OCI-LY3 (cell line): ENCODE measurements around the gene PAM.

Source experiments
- H2AFZ ChIP-seq: fragments of 200-600, 300-600 bp; shearing (Covaris generic); 2 replicates; pipeline ENCODE4 v1.6.0; 2014; ENCODE audit warnings: antibody characterized with exemption, low read depth, low read length
- H3K27ac ChIP-seq: fragments of 200-600, 300-600 bp; sonication (generic); 2 replicates; pipeline ENCODE4 v1.5.1; 2014; ENCODE audit warnings: mild to moderate bottlenecking, low read length, moderate library complexity, mixed read lengths
- H3K27me3 ChIP-seq: fragments of 200-600, 300-600 bp; sonication (generic); 2 replicates; pipeline ENCODE4 v1.6.1; 2014; ENCODE audit warnings: low read depth, low read length, mixed read lengths
- H3K36me3 ChIP-seq: fragments of 200-600, 300-600 bp; sonication (generic); replicated peaks from 2 replicates; pipeline ENCODE3; 2014; ENCODE audit warnings: low read depth, low read length, mixed read lengths
- H3K4me1 ChIP-seq: fragments of 300-600, 200-600 bp; sonication (generic); 2 replicates; pipeline ENCODE4 v1.6.1; 2014; ENCODE audit warnings: low read length, mixed read lengths
- H3K4me2 ChIP-seq: fragments of 200-600, 300-600 bp; sonication (generic); 2 replicates; pipeline ENCODE4 v1.6.1; 2014; ENCODE audit warnings: low read length, mixed read lengths
- H3K4me3 ChIP-seq: fragments of 300-600, 200-600 bp; sonication (generic); 2 replicates; pipeline ENCODE4 v1.5.1; 2014; ENCODE audit warnings: antibody characterized with exemption, mild to moderate bottlenecking, low read length, moderate library complexity
- H3K79me2 ChIP-seq: fragments of 300-600, 200-600 bp; shearing (Covaris generic); 2 replicates; pipeline ENCODE4 v1.6.1; 2014; ENCODE audit warnings: mild to moderate bottlenecking, low read length, mixed read lengths
- H3K9ac ChIP-seq: fragments of 300-600, 200-600 bp; shearing (Covaris generic); 2 replicates; pipeline ENCODE4 v1.6.0; 2014; ENCODE audit warnings: mild to moderate bottlenecking, low read length, moderate library complexity
- H3K9me3 ChIP-seq: fragments of 200-600, 300-600 bp; shearing (Covaris generic); 2 replicates; pipeline ENCODE4 v1.6.1; 2014; ENCODE audit warnings: low read length, mixed read lengths; ENCODE audit not compliant: insufficient read depth
- H4K20me1 ChIP-seq: fragments of 200-600, 300-600 bp; sonication (generic); 2 replicates; pipeline ENCODE4 v1.6.1; 2016; ENCODE audit warnings: low read length, mixed read lengths; ENCODE audit not compliant: insufficient read depth
- CTCF ChIP-seq: fragments of 200-600, 300-600 bp; sonication (generic); IDR thresholded peaks from 2 replicates; pipeline ENCODE4 v1.5.1; 2014; ENCODE audit warnings: antibody characterized with exemption, low read length, low read depth
- EZH2phosphoT487 ChIP-seq: fragments of 200-600 bp; shearing (Covaris generic); IDR thresholded peaks from 2 replicates; pipeline ENCODE4 v1.6.1; 2018; ENCODE audit warnings: antibody characterized with exemption, mixed run types, low read depth

The PAM gene

DNA sequence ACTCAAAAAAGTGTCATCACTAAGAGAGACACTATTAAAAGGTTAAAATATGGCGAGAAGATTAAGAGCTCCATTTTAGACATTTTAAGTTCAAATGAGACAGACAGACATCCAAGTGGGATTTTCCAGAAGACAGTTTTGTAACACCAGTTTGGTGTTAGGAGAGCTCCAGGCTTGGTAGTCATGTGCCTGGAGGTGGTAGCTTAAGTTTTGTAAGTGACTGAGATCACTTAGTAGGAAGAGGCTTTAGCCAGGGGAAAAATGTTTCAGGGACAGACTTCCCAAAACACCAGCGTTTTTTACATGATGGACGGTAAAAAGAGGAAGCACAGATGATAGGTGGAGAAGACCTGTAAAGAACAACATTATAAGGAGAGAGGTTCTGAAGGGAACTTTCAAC lies 214.5 kb downstream of the PAM start:
- no peak overlapping the region for H3K9ac ChIP-seq

DNA sequence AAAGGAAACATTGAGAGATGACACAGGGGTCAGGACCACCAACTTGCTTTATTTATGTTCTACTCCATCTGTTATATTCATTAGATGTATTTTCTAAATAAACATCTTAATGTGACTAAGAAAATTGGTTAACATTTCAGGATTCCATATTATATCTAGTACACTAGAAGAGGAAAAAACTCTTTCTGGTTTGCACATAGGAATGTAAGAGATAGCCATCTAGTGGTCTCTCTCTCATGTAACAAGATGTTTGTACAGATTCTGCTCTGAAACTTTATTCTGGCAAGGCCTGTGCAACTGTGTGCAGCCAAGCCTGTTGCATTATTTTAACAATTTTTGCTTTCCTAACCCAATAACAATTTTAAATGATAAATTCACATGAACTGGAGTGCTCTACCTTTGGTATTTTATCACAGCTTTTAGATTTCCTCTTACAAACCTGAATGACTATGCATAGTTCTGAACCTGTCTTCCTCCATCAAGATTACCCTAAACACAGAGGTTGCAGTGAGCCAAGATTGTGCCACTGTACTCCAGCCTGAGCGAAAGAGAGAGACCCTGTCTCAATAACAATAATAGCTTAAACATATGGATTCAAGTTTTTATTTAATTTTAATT lies 216.7 kb downstream of the PAM start:
- no peaks in the 10 kb centered on the region for H3K27me3 ChIP-seq
- H4K20me1 ChIP-seq, result no peaks in the 10 kb centered on the region
- TF ChIP-seq CTCF, result peak; percentile 23; the same call in 1 of the 2 replicates
- TF ChIP-seq EZH2phosphoT487, result no peak
- H2AFZ ChIP-seq, result no peak overlapping the region
- no peaks in the 10 kb centered on the region for H3K79me2 ChIP-seq
- no peaks in the 10 kb centered on the region for H3K4me1 ChIP-seq
- no peak overlapping the region for H3K9ac ChIP-seq
- H3K4me2 ChIP-seq, result no peak overlapping the region
- H3K27ac ChIP-seq, result no peak overlapping the region
- no peak overlapping the region for H3K4me3 ChIP-seq
- H3K9me3 ChIP-seq, result no peaks in the 10 kb centered on the region
- no peaks in the 10 kb centered on the region for H3K36me3 ChIP-seq

More for the DNA sequence above, 214.5 kb downstream of the PAM start:
- Histone ChIP-seq H2AFZ (no peak overlapping the region), H3K9me3 (no peaks in the 10 kb centered on the region), H3K27ac (no peak overlapping the region), H3K4me1 (no peaks in the 10 kb centered on the region), H3K36me3 (no peaks in the 10 kb centered on the region), H3K4me2 (no peak overlapping the region), H3K27me3 (no peaks in the 10 kb centered on the region), H3K4me3 (no peak overlapping the region), H3K79me2 (no peaks in the 10 kb centered on the region), H4K20me1 (no peaks in the 10 kb centered on the region)
- TF ChIP-seq EZH2phosphoT487 (no peak), CTCF (no peak)

GRCh38 chr5:102974177-102974576 lies 219.1 kb downstream of the PAM start:
- Histone ChIP-seq H2AFZ (no peak overlapping the region), H3K27me3 (no peaks in the 10 kb centered on the region), H3K79me2 (no peaks in the 10 kb centered on the region), H3K4me1 (no peaks in the 10 kb centered on the region), H3K36me3 (no peaks in the 10 kb centered on the region), H4K20me1 (no peaks in the 10 kb centered on the region), H3K9ac (no peak overlapping the region), H3K27ac (no peak overlapping the region), H3K4me2 (no peak overlapping the region), H3K4me3 (no peak overlapping the region), H3K9me3 (no peaks in the 10 kb centered on the region)
- TF ChIP-seq EZH2phosphoT487, result no peak

- Histone ChIP-seq H3K4me1 (no peaks in the 10 kb centered on the region), H3K9me3 (no peaks in the 10 kb centered on the region), H3K79me2 (no peaks in the 10 kb centered on the region), H3K9ac (no peak overlapping the region), H2AFZ (no peak overlapping the region), H3K36me3 (no peaks in the 10 kb centered on the region), H3K4me3 (no peak overlapping the region), H3K27me3 (no peaks in the 10 kb centered on the region), H3K27ac (no peak overlapping the region), H4K20me1 (no peaks in the 10 kb centered on the region), H3K4me2 (no peak overlapping the region)
- no peak for TF ChIP-seq CTCF
- TF ChIP-seq EZH2phosphoT487, result no peak
These were observed 219.9 kb downstream of the PAM start for GRCh38 chr5:102975045-102975444.
